HG02943 (cell line): ENCODE results near the gene DNAAF8.

ENCODE experiments used
- ATAC-seq: cut with Tn5 transposase; IDR thresholded peaks from one replicate; pipeline ENCODE4 v1.9.1; 2021; ENCODE audit warnings: mild to moderate bottlenecking, low read depth, moderate library complexity; ENCODE audit not compliant: unreplicated experiment

The DNAAF8 gene

DNA sequence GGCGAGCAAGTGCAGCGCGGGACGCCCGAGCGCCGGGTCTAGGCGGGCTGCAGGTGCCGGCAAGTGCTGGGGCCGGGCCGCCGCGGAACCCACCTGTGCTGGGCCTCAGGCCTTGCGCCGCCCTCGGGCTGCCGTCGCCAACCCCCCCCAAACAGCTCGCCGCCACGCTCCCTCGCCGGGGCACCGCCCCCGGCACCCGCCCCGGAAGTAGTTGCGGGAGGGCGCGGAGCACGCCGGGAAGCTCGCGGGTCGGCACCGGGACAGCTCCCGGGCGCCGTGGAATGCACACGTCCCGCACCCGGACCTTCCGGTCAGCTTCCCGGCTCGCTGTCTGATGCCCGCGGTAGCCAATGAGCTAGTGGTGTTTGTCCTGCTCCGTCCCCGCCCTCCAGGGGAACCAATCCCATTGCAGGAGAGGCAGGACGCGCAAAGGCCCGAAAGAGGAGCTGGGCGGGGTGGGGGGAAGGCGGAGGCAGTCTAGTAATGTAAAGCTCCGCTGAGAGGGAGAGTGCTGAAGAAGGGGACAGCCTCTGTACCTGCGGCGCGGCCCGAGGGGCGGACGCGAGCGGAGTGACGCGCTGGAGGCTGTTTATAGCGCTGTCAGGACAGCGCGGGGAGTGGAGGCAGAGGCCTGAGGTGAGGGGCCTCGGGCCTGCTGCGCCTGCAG is at the start of gene DNAAF8, which contains the start of gene ANKS3:
DNAAF8 (plus strand) TSS at position 475 of the 667 bp plus-strand sequence. CDS start 1,978 bp downstream, outside the sequence.
ANKS3 (minus strand) TSS at position 209 of the 667 bp plus-strand sequence. CDS start 4,122 bp downstream, outside the sequence.
- ATAC-seq: peak; percentile 70

DNA sequence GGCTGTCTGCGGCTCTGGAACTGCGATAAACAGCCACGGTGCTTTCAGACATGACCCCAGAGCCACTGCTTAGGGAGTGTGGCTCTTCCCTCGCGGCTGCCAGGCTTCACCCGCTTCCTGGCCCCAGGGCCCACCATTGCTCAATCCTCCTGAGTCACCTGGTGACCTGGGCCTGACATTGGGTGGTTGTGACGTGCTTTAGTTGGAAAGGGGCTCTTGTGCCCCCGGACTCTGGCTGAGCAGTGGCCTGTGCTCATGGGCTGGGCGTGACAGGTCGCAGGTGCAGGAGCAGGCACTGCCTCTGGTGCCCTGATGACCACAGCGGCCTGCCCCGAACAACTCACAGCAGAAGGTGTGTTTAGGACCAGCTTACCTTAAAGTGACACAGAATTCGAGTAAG is 49.6 kb upstream of the DNAAF8 start:
- ATAC-seq: no peak

DNA sequence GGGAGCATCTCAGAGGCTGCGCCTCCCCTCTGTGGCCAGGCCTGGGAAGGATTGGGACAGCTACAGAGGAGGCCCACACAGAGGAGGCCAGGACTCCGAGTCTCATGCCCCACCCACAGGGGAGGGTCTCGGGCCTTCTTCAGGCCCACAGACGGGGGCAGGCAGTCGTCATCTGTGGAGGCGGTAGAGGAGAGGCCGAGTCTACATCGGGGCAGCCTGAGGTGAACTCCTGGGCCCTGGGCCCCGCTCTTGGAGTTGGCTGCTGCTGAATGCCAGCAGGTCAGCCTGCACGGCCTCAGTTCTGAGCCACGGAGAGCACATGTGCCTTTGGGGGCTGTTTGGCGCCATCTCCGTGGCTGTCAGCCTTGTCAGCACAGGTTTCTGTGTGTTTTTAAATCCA is 49.0 kb upstream of the DNAAF8 start:
- ATAC-seq: no peak

DNA sequence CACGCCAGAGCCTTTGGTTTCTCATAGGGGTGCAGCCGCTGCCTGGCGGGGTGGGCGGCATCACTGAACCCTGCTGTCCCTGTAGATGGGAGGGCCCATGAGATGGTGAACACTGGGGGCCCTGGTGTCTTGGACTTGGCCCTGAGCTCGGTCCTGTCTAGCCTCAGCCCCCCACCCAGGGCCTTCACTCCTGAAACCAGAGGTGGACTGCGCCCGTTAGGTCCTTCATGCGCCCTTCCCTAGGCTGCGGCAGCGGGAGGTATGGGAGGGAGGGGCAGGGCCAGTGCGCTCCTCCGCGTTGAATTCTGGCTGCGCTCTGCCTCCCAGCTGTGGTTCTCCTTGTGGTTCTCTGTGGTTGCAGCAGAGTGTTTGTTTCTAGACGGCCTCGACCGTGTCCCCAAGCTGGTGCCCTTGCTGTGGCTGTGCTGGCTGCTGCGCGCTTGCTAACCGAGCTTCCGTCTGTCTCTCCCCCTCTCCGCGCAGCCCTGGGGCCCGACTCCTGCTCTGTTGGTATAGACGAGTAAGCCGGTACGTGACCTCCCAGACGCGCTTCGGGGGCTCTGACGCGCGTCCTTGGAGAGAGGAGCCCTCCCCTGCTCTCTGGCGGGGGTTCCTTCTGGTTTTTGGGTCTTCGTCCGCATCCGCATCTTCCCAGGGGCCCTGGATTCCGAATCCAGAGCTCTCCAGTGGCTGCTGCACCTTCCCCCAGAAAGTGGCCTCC is 48.4 kb upstream of the DNAAF8 start:
- no peak for ATAC-seq

DNA sequence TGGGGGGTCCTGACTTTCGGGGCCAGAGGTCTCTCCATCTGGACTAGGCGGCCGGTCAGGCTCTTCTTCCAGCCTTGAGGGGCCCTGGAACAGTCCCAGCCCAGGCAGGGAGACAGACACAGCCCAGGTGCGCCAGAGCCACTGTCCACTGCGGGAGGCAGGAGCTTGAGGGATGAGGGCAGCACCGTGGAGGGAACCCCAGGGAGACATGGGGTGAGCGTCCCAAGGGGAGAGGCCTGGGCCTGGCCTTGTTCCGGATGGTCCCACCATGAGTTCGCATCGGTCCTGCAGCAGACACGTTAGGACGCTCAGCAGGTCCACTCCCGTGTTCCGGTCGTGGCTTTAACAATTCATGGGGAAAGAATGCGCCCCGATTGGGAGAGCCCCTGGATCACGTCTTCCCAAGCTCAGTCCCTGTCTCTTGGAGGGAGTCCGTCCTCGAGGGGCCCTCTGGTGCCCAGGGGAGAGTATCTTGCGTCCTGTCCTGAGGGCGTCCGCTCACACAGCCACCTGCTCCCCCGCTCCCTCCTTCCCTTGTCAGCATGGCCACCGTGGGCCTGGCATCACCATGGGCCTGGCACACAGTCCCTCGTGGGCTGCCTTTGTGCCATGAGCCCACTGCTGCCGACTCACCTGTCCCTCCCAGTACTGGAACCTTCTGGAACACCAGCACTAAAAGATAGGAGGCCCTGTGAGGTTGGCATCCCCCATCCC is 47.7 kb upstream of the DNAAF8 start:
- ATAC-seq: no peak

DNA sequence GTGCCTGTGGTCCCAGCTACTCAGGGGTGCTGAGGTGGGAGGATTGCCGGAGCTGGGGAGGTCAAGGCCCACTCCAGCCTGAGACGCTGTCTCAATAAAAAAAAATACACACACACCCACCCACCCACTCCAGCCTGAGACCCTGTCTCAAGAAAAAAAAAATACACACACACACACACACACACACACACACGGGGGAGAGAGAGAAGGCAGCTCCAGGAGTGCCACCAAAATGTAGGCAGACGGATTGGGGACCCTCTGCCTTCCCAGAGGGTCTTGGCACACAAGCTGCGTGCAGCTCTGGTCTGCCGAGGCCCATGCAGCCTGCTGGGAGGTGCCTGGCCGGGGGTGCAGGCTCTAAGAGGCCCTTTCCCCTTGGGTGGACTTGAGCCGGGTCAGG is 46.9 kb upstream of the DNAAF8 start:
- ATAC-seq: no peak

DNA sequence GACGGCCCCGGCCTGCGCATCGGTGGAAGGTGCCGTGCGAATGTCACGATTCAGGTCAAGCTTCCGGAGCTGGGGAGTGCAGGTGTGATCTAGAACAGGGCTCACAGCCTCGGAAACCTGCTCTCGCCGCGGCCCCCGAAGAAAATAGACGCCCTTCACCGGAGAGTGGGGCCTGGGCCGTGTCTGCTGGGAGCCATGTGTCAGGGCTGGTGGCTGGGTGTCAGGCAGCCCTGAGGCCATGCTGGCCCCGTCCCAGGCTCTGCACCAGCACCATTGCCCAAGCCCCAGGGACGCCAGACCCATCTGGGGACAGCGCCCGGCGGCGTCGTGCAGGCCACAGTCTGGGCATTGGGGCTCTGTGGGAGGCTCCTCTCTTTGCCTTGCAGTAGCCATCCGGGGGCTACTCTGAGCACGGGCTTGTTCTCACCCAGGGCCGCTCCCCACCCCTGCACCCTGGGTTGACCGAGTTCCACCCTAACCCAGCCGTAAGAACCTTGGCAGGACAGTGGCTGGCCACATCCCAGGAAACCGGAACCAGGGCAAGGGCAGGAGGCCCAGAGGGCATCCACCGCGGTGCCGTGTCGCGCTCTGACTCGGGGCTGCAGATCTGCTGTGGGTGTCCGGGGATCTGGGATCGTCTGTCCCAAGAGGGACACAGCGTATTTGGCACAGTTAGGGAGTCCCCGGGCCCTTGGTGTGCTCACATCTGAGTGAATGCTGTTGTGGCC is 46.2 kb upstream of the DNAAF8 start:
- ATAC-seq: no peak

DNA sequence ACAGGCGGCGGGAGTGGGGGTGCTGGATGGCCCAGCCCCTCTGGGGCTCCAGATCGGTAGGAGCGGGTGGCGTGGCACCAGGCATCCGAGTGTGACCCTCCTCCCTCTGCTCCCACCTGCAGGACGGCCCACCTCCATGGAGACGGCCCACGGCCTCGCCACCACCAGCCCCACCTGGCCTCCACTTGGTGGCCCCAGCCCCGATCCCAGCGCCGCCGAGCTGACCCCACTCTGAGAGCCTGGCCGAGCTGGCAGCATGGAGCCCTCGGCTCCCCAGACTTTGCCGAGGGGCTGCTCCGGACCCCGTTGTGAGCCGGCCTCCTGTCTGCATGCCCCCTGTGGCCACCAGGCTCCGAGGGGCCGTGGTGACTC is 45.7 kb upstream of the DNAAF8 start:
- ATAC-seq: no peak

DNA sequence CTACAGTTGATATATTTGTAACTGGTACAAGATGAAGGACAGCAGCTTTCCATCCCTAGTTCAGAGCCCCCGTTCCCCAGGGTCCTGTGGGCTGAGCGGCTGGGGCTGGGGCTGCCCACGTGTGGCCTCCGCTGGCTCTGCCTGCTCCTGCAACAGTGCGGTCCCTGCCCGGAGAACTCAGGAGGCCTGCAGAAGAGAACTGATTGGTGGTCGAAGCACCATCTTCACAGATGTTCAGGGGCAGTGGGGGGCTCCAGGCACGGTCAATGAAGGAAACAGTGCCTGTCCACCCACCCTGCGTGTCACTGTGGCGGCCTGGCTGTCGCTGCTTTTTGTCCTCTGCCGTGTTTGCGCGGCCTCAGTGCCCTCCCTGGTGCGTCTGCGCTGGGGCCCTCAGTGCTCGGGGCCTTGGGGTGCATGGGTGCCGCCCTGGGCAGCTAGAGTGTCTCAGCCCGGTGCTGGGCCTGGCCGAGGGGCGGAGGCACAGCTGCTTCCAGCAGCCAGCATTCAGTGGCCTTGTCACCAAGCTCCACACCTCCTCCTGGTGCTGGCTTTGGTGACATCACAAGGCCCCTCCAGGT is 45.2 kb upstream of the DNAAF8 start:
- ATAC-seq: no peak

DNA sequence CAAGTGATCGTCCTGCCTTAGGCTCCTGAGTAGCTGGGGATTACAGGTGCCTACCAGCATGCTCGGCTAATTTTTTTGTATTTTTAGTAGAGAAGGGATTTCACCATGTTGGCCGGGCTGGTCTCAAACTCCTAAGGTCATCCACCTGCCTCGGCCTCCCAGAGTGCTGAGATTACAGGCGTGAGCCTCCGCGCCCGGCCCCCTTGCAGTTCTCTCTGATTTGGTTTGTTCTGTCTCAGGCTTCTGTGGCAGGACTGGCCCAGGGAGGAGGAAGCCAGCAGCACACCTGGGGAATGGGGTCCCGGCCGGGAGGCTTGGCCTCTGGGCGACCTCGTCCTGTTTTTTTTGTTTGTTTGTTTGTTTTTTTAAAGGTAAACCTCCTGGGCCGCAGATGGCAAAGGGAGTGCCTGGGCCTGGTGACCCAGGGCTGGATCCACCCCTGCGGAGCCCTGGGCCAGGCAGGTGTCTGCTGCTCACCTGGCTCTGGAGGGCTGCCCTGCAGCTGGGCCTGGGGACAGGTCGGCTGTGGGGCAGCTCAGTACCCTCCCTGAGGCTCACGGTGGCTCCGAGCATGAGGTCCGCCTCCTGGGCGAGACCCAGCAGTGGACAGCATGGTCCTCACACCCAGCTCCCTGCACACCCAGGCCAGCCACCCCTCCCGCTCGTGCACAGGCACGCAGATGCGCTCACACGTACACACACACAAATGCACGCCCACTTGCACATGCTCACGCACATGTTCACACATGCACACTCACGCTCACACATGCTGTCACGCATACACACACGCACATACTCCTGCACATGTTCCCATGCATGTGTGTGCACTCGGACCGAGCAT is 44.3 kb upstream of the DNAAF8 start:
- ATAC-seq: no peak

DNA sequence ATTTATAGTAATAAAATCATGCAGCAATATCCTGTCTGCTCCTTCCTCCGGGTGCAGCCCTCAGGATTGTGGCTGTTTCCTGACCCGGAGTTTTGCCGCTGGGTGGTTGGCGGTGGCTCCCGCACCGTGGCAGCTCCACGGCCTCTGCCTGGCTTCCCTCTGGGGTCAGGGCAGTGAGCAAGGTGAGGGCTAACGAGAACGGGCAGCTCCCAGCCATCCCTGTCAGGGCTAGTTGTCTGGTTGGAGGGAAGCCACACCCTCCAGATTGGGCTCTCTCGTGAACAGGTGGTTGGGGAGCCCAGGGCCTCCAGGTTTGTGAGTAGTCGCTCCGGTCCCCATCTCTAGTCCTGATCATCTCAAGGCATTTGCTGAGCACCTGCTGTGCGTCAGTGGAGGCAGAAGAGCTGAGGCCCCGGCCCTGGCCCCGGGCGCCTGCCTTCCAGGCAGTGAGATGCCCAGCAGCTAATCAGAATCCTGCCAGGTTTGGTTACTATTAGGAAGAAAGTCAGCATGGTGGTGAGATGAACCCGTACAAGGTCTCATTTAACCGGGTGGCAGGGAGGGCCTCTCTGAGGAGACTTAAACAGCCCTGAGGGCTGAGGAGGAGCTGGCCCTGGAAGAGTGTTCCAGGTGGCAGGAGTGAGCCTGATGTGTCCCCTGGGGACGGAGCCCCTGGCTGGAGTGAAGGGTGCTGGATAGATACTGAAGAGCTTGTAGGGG is 43.2 kb upstream of the DNAAF8 start:
- no peak for ATAC-seq

DNA sequence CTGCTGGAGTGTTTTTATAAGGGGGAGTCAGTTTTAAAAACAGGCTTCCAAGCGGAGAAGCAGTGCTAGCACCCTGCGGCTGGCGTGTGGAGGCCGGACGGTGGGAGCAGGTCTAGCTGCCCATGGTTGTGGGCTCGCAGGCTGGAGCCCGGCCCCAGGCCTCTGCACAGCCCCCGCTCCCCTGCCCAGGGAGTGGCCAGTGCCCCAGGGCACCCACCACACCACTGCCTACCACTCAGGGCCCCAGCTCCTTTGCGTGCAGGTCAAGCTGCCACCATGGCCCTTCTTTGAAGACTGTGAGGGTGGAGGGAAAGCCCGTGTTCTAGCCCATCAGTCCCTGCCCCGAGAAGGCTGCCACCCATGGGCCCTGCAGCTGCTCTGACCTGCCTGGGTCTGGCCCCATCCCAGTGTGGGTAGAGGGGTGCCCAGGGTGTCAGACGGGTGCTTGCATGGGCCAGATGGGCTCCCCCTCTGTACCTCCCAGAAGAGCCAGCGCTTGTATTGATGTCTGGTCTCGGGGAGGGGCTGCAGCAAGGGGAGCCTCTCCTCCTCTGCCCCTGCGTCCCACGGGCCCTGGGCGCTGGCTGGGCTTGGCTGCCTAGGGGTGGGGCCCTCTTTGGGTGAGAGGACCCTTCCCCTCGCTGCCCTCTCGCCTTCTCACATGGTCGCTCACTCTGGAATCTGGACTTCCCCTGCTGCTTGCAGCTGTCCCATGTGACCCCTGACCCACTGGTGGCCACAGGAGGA is 42.5 kb upstream of the DNAAF8 start:
- ATAC-seq: no peak

DNA sequence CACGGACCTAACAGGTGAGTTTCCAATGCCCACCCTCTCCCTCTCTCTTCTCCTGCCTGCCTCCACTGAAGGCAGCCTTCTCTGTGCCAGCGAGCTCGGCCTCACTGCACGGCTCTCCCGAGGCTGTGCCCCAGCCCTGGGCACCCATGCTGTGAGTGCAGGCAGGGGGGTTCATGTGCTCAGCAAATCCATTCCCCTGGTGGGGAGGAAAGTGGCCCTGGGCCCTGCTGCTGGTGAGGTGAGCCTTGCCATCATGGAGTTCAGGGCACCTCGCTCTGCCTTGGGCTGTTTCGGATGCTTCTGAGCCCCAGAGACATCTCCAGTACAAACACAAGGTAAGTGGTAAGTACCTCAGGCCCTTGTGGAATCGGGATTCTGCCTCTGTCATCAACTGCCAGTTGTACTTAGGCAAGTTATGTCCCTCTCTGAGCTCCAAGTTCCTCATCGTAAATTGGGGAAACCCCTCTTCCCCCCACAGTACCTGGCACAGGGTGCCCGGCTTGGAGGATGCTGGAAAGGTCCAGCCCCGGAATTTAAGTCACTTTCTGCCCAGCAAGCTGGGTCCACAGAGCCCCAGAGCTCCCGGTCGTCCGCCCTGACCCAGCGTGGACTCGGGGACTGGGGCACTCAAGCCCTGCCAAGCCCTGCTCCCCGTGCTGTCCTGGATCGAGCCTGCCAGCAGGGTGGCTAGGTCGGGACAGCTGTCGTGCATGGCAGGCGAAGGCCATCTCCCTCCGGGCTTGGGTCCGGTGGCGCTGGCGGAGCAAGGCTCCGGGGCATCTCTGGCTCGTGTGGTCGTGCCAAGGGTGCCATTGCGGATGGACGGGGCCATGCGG is 41.7 kb upstream of the DNAAF8 start:
- peak; percentile 24 for ATAC-seq

DNA sequence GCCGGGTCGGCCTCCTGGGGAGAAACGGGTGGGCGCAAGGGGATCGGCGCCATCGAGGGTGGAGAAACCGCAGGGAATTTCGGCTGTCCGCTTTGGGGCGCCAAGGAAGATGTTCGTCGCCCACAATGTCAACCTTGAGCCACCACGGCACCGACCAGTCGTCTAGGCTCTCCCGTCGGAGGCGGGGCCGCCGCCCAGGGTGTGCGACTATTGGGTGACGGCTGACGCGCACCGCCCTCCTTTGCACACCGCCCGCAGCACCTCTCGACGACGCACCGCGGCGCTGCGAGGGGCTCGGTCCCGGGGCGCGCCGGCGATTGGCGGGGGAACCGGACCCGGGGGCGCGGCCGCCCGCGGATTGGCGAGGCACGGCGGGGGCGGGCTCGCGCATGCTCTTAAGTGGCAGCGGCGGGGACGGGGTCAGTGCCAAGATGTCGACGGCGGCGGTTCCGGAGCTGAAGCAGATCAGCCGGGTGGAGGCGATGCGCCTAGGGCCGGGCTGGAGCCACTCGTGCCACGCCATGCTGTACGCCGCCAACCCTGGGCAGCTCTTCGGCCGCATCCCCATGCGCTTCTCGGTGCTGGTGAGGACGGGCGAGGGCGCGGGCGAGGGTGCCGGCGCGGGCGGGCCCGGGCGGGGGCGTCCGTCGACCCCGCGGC is 40.9 kb upstream of the DNAAF8 start, which contains the start of gene NUDT16L1:
NUDT16L1 (plus strand) TSS at position 267 of the 660 bp plus-strand sequence; CDS start at position 432, 165 bp downstream.
- peak; percentile 94 for ATAC-seq

DNA sequence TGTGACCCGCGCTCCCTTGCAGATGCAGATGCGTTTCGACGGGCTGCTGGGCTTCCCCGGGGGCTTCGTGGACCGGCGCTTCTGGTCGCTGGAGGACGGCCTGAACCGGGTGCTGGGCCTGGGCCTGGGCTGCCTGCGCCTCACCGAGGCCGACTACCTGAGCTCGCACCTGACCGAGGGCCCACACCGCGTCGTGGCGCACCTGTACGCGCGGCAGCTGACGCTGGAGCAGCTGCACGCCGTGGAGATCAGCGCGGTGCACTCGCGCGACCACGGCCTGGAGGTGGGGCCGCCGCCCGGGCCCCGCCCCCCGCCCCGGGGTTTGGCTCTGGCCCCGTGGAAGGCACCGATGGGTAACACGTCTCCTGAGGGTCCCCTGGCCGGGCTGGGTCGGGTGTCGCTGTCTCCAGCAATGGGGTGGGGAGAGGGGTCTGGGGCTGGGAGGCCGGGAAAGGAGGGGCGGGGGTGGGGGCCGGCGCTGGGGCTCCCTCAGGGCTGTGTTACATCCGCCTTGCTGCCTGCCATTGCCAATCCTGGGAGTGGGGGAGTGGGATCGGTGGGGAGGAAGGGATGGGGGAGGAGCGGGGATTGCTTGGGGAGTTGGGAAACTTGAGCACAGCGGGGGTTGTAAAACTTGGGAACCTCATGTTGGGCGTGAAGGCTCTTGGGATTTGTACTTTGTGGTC is 40.2 kb upstream of the DNAAF8 start:
- ATAC-seq: peak; percentile 8
